Stimulated activated CD8-positive, alpha-beta memory T cell treated with anti-CD3 and anti-CD28 coated beads, Interleukin-12 subunit alpha, Interleukin-12 subunit beta, amount 100 ng/mL, for 1 hour (primary cell): ENCODE results near the gene SLC35C1.

Source experiments
- DNase-seq: peaks from one replicate; pipeline ENCODE4 v3.0.0-alpha.2; 2020; ENCODE audit warnings: low read depth

Gene SLC35C1

DNA sequence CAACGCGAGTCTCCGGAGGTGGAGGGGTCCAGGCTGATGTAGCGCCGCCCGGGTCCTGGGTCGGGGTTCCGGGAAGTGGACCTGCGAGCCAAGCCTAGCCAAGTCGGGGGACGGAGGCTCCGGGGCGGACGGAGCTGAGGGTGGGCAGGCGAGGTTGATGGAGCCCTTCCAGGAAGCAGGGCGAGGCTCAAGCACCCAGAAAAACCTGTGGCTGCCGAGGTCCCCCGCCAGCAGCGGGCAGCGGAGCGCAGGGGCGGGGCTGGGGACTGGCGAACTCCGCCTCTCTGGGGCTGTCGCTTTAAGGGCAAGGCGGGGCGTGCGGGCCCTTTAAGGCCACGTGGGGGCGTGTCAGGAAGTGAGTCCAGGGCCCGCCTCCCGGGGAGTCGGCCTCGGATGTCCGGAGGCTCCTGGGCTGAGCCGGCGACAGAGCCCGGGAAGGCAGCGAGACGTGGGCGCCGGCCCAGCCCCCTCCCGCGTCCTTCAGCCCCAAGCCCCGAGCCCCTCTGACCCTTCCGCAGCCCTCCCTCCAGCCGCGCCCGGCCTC, at the start of gene SLC35C1:
TSS of gene SLC35C1 (plus strand) at position 389 of the 544 bp plus-strand sequence. CDS start 653 bp downstream, outside the sequence.
- DNase-seq = peak; percentile 93

DNA sequence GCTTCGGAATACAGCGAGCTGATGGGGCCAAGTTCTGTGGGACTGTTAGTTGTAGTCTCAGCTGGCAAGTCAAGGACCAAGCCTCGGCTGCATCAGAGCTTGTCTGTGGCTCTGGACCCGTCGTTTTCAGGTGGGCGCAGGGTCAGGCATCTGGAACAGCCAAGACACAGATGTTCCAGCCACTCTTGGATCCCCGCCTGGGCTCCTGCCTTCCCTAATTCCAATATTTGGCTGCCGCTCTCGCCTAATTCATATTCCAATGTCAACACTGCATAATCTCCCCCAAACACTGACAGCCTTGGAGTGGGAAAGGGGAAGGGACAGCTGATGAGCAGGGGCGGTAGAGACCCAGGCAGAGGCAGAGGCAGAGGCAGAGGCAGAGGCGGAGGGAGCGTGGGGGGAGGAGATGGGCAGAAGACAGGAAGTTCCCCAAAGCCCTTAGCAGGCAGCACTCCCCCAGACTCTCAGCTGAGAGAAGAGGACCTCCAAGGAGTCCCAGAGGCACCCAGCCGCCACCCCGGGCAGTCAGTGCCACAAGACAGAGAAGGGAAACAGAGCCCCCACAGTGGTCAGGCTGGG, 49.6 kb upstream of the SLC35C1 start:
- DNase-seq = no peak

GRCh38 chr11:45756384-45757010, 48.5 kb upstream of the SLC35C1 start:
- DNase-seq = no peak

GRCh38 chr11:45757672-45758071, 47.3 kb upstream of the SLC35C1 start:
- no peak for DNase-seq

GRCh38 chr11:45761659-45762058, 43.3 kb upstream of the SLC35C1 start:
- DNase-seq = no peak

DNA sequence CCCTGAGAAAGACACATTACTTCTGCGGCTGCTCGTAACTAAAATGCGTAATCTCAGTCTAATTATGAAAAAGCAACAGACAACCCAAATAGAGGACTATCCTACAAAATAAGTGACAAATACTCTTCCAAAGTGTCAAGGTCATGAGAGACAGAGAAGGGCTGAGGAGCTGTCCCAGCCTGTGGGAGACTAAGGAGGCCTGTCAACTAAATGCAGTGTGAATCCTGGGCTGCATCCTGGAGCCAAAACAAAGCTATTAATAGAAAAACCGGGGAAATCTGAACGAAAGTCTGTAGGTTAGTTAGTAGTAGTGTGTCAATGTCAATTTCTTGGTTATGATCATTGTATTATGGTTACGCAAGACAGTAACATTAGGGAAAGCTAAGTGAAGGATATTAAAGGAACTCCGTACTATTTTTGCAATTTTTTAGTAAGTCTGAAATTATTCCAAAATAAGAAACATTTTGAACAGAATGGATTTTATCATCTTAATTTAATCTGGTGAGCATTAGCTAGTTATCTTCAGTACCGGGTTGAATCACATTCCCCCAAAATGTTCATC, 39.8 kb upstream of the SLC35C1 start:
- no peak for DNase-seq

GRCh38 chr11:45765836-45766235, 39.1 kb upstream of the SLC35C1 start:
- no peak for DNase-seq

DNA sequence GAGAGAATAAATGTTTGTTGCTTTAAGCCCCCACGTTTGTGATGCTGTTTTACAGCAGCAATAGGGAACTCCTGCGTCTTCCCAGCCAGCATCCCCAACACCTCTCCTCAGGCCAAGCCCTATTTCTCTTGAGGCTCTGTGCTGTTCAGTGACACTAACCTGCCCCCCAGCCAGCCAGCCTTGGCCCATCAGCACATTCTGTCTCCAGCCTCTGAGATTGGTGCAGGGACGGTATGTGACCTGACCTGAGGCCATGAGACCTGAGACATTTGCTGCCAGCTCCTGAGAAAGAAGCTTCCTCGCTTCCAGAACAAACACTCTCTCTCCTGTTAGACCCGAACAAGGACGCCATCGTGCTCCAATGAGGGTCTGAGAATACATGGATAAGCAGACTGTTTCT, 38.5 kb upstream of the SLC35C1 start:
- DNase-seq = no peak

DNA sequence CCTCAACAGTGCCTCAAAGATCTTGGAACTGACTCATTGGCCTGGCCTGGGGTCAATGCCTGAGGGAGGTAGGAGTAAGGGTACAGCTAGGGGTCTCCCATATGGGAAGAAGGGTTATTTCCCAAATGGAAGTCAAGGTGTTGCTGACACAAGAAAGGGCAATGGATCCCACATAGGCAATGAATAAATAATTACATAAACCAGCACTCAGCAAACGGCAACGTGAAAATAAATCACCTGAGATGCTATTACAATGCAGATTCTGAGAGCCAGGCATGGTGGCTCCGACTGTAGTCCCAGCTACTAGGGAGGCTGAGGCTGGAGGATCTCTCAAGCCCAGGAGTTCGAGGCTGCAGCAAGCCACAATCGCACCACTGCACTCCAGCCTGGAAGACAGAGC, 36.5 kb upstream of the SLC35C1 start:
- no peak for DNase-seq

DNA sequence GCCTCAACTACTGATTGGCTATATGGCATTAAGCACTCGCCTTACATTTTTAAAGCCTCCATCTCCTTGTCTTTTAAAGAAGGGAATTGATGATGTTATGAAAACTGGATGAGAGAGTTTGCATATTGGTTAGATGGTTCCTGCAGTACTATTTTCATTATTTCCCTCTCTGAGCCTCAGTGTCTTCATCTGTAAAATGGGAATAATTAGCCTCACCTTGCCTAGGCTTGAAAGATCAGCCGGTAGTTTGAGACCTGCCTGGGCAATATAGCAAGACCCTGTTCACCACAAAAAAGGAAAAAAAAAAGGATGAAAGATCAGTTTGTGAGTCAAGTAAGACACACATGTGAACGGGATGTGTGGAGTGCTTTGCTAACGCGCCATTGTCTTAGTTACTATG, 35.0 kb upstream of the SLC35C1 start:
- DNase-seq = no peak

DNA sequence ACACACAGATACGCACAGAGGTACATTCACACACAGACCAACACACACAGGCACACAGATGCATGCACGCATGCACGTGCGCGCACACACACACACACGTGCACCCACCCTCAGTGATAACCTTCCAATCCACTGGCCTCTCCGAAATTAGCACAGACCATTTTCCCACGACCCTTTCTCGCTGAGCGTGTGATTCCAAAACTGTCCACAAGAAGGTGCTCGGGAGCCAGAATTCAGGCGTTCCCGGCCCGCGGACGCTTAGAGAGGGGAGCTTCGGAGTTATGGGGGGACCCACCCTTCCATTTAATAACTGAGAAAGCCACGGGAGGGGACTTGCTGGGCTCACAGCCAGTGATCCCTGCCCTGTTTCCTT, 33.8 kb upstream of the SLC35C1 start:
- DNase-seq = peak; percentile 48

DNA sequence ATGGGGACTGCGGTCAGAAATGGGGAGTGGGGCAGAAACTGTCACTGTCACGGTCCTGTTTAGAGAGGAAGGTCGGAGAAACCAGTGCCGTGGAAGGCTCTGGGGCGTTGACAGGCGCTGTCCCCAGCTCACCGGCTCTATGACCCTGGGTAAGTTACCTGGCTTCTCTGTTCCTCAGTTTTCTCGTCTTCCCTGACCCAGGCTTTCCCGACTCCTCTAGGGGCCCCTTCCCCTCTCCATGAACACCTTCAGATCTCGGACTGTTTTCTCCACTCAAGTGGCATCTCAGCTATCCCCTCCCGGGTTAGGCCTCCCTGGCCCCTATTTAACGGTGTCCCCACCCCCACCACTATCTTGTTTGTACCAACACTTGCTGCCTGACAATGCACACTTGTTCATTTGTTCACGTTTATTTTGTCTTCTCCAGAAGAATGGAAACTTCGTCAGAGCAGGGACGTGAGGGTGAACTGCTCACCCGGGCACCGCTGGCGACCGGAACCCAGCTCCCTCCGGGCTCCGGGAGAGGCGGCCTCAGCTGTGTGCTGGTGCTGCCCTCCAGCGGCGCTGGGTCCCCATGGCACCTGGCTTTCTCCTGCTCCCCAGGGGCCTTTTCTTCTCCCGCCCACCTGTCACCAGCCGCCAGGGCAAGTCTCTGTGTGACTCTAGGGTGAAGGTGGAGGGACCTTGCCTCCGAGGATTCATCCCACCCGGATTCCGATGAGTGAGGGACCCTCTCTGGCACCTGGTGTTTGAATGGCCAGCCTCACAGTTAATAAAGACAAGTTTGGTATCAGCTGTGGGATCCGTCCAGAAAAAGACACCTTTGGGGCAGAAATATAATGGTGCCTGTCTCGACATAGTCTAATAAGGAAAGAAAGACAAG, 33.1 kb upstream of the SLC35C1 start:
- DNase-seq = peak; percentile 58

DNA sequence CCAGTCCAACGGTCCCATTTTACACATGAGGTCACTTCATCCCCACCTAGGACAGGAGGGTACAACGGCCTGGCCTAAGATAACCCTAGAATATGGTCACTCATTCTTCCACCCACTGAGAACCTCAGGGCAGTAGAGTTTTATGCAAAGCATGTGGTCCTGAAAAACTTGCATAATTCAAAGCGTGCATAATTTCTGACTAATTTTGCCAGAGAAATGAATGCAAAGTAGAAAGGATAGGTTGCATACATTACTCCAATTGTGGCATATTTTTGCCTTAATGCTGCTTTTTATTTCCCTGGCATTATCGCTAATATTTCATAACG, 32.5 kb upstream of the SLC35C1 start:
- no peak for DNase-seq

GRCh38 chr11:45772986-45773785, 31.8 kb upstream of the SLC35C1 start:
- DNase-seq = no peak

- no peak for DNase-seq
These were observed 30.9 kb upstream of the SLC35C1 start for GRCh38 chr11:45773786-45774655.

DNA sequence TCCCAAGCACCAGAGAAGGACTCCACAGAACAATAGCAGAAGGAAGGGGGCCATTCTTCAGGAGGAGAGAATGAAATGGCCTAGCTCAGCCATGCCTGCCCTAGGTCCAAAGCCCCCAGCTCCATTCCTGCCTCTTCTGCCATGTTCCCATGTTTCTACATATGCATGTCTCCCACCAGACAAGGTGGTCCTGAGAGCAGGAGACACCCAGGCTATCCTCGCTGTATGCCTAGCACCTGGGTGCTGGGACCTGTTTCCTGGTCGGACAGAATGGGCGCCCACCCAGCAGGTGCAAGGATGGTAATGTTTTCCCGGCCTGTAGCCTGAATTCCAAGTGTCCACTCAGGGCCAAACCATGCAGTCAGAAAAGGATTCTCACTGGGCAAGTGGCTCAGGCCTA, 30.2 kb upstream of the SLC35C1 start:
- DNase-seq = no peak

GRCh38 chr11:45777127-45777969, 27.6 kb upstream of the SLC35C1 start:
- DNase-seq = no peak

DNA sequence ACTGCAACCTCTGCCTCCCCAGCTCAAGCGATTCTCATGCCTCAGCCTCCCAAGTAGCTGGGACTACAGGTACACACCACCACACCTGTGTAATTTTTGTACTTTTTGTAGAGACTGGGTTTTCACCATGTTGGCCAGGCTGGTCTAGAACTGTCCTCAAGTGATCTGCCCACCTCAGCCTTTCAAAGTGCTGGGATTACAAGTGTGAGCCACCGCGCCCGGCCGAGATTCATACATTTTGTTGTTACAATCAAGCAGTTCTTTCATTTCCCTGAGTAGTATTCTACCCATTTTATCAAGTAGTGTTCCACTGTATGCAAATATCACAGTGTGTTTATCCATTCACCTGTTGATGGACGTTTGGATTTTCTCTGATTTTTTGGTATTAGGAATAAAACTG, 26.6 kb upstream of the SLC35C1 start:
- DNase-seq = no peak

GRCh38 chr11:45779602-45780001, 25.3 kb upstream of the SLC35C1 start:
- DNase-seq = no peak

DNA sequence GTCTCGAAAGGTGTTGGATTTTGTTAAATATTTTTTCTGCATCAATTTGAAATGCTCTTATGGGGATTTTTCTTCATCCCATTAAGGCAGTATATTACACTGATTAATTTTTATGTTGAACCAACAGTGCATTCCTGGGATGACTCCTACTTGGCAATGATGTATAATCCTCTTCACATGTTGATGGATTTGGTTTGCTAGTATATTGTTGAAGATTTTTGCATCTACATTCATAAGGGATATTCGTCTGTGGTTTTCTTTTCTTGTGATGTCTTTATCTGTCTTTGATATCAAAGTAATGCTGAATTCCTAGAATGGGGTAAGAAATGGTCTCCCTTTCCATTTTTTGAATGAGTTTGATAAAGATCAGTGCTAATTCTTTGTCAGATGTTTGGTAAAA, 18.7 kb upstream of the SLC35C1 start:
- no peak for DNase-seq
